Endodermal cell (in vitro differentiated cells): ENCODE results near the gene FRAT2. TPM values are rescaled to one million over a fixed set of nuclear protein-coding genes. Genes with fewer than 3 reads are reported as not detected.

Source experiments
- DNase-seq: peaks from one replicate; pipeline ENCODE4 v3.0.0-alpha.2; 2017
- H3K27ac ChIP-seq: 2 replicates; pipeline ENCODE4 v1.5.1; 2013; ENCODE audit warnings: mild to moderate bottlenecking, low read depth, low read length, moderate library complexity
- H3K27me3 ChIP-seq: 2 replicates; pipeline ENCODE4 v1.6.1; 2013; ENCODE audit warnings: mild to moderate bottlenecking, low read length, moderate library complexity; ENCODE audit not compliant: insufficient read depth, control insufficient read depth, poor library complexity, severe bottlenecking
- H3K36me3 ChIP-seq: 2 replicates; pipeline ENCODE4 v1.7.0; 2013; ENCODE audit warnings: mild to moderate bottlenecking, low read length, moderate library complexity; ENCODE audit not compliant: control insufficient read depth, insufficient read depth
- H3K4me1 ChIP-seq: one replicate; pipeline ENCODE4 v1.7.0; 2013; ENCODE audit warnings: low read length; ENCODE audit not compliant: control insufficient read depth, insufficient read depth
- H3K4me3 ChIP-seq: 2 replicates; pipeline ENCODE4 v1.5.1; 2013; ENCODE audit warnings: mild to moderate bottlenecking, low read length, moderate library complexity
- H3K9ac ChIP-seq: 2 replicates; pipeline ENCODE4 v1.6.1; 2013; ENCODE audit warnings: mild to moderate bottlenecking, low read length, moderate library complexity; ENCODE audit not compliant: poor library complexity, severe bottlenecking; ENCODE audit errors: extremely low read depth
- H3K9me3 ChIP-seq: 2 replicates; pipeline ENCODE4 v1.6.1; 2013; ENCODE audit warnings: mild to moderate bottlenecking, low read length, moderate library complexity; ENCODE audit not compliant: control insufficient read depth
- H3K27ac Mint-ChIP-seq: 2 replicates; pipeline ENCODE4 v1.8.0; 2020; ENCODE audit warnings: mixed read lengths
- H3K27me3 Mint-ChIP-seq: 2 replicates; pipeline ENCODE4 v1.8.0; 2021; ENCODE audit warnings: mild to moderate bottlenecking, mixed read lengths; ENCODE audit not compliant: insufficient read depth
- H3K36me3 Mint-ChIP-seq: 2 replicates; pipeline ENCODE4 v1.8.0; 2020; ENCODE audit warnings: low read depth, mixed read lengths
- H3K4me1 Mint-ChIP-seq: 2 replicates; pipeline ENCODE4 v1.8.0; 2020; ENCODE audit warnings: mixed read lengths
- H3K4me3 Mint-ChIP-seq: 2 replicates; pipeline ENCODE4 v1.8.0; 2020; ENCODE audit warnings: mild to moderate bottlenecking, moderate library complexity, mixed read lengths
- H3K9me3 Mint-ChIP-seq: 2 replicates; pipeline ENCODE4 v1.8.0; 2020; ENCODE audit warnings: mild to moderate bottlenecking, mixed read lengths
- CTCF ChIP-seq: fragments of 200-600 bp; sonication (generic); conservative IDR thresholded peaks from 2 replicates; pipeline ENCODE4 v1.5.0; 2021; ENCODE audit warnings: antibody characterized with exemption, mild to moderate bottlenecking
- WGBS, 2 experiments: methylation state at CpG; one replicate each; pipeline versions ENCODE4 v1.1.5 to v1.1.7; 2013; ENCODE audit warnings: missing lambda C conversion rate in 2 of 2, mixed read lengths in 1 of 2; ENCODE audit not compliant: insufficient coverage in 1 of 2, insufficient read length in 1 of 2; 5-methylcytosine and 5-hydroxymethylcytosine counted together
- long read RNA-seq, 4 experiments: library from polyadenylated mRNA in 2 of 4; library from RNA in 1 of 4; library from capped mRNA in 1 of 4; stranded (forward) in 3 of 4; unstranded in 1 of 4; transcript quantifications; one replicate each; pipeline ENCODE4 v2.0.0, GENCODE V29; 2020 to 2021; ENCODE audit warnings: inconsistent platforms in 1 of 4
- polyA plus RNA-seq, 2 experiments: library from polyadenylated mRNA; stranded (reverse); fragments of 50-300 nt; gene quantifications; one replicate each; pipeline ENCODE4 v1.2.3, GENCODE V29; 2013
- total RNA-seq, 2 donors: library from RNA; stranded (reverse); fragmentation: NEBNext Ultra II Directional in 1 of 2; extraction: Animal tissue kit (Norgen Biotek cat#: 25700) in 1 of 2; gene quantifications; 2 replicates in 1 of 2; 3 replicates in 1 of 2; pipeline ENCODE4 v1.2.1, GENCODE V29; 2021

Gene FRAT2
- total RNA-seq: 10 to 100 TPM; 31.0 to 35.2 TPM
- polyA plus RNA-seq (2013, experiment 1 of 2): 12.1 TPM
- polyA plus RNA-seq (2013, experiment 2 of 2): 8.5 TPM
- long read RNA-seq, experiment 1, transcript FRAT2-201 (1 exons, 2,213 nt): major isoform, 21 of 21 reads
- long read RNA-seq, experiment 1, partial matches to known transcripts: 0 of 21 reads
- long read RNA-seq, experiment 1, other reads (novel, unspliced or antisense): 0 of 21 reads
- long read RNA-seq, experiment 2, transcript FRAT2-201 (1 exons, 2,213 nt): major isoform, 80 of 80 reads
- long read RNA-seq, experiment 2, partial matches to known transcripts: 0 of 80 reads
- long read RNA-seq, experiment 2, other reads (novel, unspliced or antisense): 0 of 80 reads
- long read RNA-seq, experiment 3, partial matches to known transcripts: 0 of 2 reads
- long read RNA-seq, experiment 3, other reads (novel, unspliced or antisense): 0 of 2 reads
- long read RNA-seq, experiment 4, transcript FRAT2-201 (1 exons, 2,213 nt): major isoform, 23 of 23 reads
- long read RNA-seq, experiment 4, partial matches to known transcripts: 0 of 23 reads
- long read RNA-seq, experiment 4, other reads (novel, unspliced or antisense): 0 of 23 reads

GRCh38 chr10:97334370-97335175, at the start of gene FRAT2:
Gene FRAT2 (minus strand): TSS chr10:97334729. CDS start chr10:97334572, 157 bp downstream.
- peak within 1 kb of the TSS; percentile 99 for H3K27ac ChIP-seq
- peak within 1 kb of the TSS; percentile 91 for H3K9ac ChIP-seq
- peaks cover 6% of the 10 kb centered on the region for H3K4me1 ChIP-seq
- H3K36me3 Mint-ChIP-seq: peaks cover 11% of the 10 kb centered on the region
- H3K27me3 ChIP-seq: peaks cover 11% of the 10 kb centered on the region
- H3K9me3 ChIP-seq: no peaks in the 10 kb centered on the region
- peak; percentile 96 for DNase-seq
- peaks cover 28% of the 10 kb centered on the region for H3K27me3 Mint-ChIP-seq
- peak within 1 kb of the TSS; percentile 80 for H3K4me3 Mint-ChIP-seq
- no peak for TF ChIP-seq CTCF
- 0% methylated on average over 9 to 101 of the region's 103 CpGs for WGBS, 2 experiments
- peak within 1 kb of the TSS; percentile 97 for H3K27ac Mint-ChIP-seq
- peaks cover 45% of the 10 kb centered on the region for H3K4me1 Mint-ChIP-seq
- H3K4me3 ChIP-seq: peak within 1 kb of the TSS; percentile 87
- H3K36me3 ChIP-seq: peaks cover 3% of the 10 kb centered on the region
- no peaks in the 10 kb centered on the region for H3K9me3 Mint-ChIP-seq

- Mint-ChIP-seq H3K4me3 (no peak overlapping the region), H3K4me1 (no peaks in the 10 kb centered on the region), H3K27ac (no peak overlapping the region), H3K36me3 (peaks cover 38% of the 10 kb centered on the region), H3K27me3 (no peaks in the 10 kb centered on the region), H3K9me3 (no peaks in the 10 kb centered on the region)
- Histone ChIP-seq H3K9me3 (no peaks in the 10 kb centered on the region), H3K4me3 (no peak overlapping the region), H3K9ac (no peak overlapping the region), H3K27me3 (no peaks in the 10 kb centered on the region), H3K4me1 (no peaks in the 10 kb centered on the region), H3K36me3 (peaks cover 28% of the 10 kb centered on the region), H3K27ac (no peak overlapping the region)
- WGBS, 2 experiments: 93% methylated on average over 5 of the region's 5 CpGs; no CpG with 5 or more reads in 1 of the 2 experiments
- no peak for TF ChIP-seq CTCF
- no peak for DNase-seq
Measured at GRCh38 chr10:97384156-97384555, 49.6 kb upstream of the FRAT2 start.

- H3K9me3 ChIP-seq: no peaks in the 10 kb centered on the region
- Mint-ChIP-seq H3K36me3 (peaks cover 32% of the 10 kb centered on the region), H3K9me3 (no peaks in the 10 kb centered on the region), H3K27ac (no peak overlapping the region), H3K4me3 (no peak overlapping the region), H3K4me1 (no peaks in the 10 kb centered on the region), H3K27me3 (no peaks in the 10 kb centered on the region)
- no peak overlapping the region for H3K9ac ChIP-seq
- WGBS, 2 experiments: 96 to 98% methylated on average over 3 to 7 of the region's 7 CpGs
- TF ChIP-seq CTCF: no peak
- no peak overlapping the region for H3K27ac ChIP-seq
- no peaks in the 10 kb centered on the region for H3K4me1 ChIP-seq
- H3K4me3 ChIP-seq: no peak overlapping the region
- DNase-seq: no peak
- H3K27me3 ChIP-seq: no peaks in the 10 kb centered on the region
- peaks cover 30% of the 10 kb centered on the region for H3K36me3 ChIP-seq
Measured at GRCh38 chr10:97383159-97383558, 48.6 kb upstream of the FRAT2 start.
